Fibroblast of skin of right quadriceps (primary cell): ENCODE measurements around the gene FAM174C.
A peak's percentile ranks its signal among the peaks of the same experiment; 100 is the strongest.

ENCODE experiments used
- DNase-seq: peaks from one replicate; pipeline ENCODE4 v3.0.0-alpha.2; 2013

FAM174C gene

DNA sequence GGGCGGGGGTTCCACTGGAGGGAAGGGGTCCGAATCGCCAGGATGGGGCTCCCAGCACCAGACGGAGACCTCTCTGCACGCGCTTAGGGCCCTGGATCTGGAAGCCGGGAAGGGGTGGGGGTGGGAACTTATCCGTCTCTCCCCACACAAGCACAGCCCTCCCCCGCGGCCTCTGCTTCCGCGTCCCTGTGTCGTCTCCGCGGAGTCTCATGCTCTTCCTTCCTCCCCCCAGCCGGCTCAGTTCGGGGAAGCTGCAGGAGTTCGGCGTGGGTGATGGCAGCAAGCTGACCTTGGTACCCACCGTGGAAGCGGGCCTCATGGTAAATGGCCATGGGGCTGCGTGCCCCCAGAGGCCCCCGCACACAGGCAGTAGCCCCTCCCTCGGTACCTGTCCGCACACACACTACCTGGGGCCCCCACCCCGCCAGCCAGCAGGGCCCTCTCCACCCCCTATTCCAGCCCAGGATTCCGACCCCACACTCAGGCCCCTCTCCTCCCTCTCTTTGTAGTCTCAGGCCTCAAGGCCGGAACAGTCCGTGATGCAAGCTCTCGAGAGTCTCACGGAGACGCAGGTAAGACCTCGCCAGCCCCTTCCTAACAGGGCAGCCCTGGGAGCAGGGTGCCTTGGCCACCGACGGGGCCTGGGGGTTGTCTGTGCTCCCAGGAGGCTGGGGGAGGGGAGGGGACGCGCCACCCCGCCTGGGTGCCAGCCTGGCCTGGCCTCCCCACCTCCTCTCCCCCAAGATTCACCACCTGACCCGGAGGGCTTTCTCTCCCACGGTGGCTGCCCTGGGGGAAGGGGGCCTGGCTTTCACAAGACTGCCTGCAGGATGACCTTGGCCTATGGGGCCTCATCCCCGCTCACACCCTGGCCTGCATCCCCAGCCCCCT is 23.8 kb upstream of the FAM174C start:
- DNase-seq, result peak; percentile 79

DNA sequence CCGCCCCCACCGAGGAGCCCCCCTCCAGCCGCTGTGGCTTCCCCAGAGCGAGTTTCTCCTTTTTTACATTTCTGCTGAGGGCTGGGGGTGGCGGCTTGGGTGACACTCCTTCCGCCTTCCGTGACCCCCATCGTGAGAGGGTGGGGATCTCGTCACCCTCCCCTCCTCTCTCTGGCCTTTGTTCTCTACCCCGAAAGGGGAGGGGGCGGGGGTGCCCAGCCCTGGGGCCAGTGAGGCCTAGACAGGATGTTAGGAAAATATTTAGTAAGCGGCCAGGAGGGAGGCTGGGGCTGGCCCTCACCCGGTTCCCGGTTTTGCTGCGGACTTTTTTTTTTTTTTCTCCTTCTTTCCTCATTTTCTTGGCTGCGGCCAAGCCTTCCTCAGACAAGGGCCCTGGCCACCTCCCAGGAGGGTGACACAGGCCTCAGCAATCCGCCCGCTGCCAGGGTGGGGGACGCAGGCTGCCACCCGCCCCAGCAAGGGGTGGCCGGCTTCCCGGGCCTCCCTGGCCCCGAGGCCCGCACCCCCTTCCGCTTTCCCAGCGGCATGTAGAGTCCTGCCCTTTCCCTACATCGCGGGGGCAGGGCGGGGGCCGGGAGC is 23.0 kb upstream of the FAM174C start:
- peak; percentile 96 for DNase-seq

DNA sequence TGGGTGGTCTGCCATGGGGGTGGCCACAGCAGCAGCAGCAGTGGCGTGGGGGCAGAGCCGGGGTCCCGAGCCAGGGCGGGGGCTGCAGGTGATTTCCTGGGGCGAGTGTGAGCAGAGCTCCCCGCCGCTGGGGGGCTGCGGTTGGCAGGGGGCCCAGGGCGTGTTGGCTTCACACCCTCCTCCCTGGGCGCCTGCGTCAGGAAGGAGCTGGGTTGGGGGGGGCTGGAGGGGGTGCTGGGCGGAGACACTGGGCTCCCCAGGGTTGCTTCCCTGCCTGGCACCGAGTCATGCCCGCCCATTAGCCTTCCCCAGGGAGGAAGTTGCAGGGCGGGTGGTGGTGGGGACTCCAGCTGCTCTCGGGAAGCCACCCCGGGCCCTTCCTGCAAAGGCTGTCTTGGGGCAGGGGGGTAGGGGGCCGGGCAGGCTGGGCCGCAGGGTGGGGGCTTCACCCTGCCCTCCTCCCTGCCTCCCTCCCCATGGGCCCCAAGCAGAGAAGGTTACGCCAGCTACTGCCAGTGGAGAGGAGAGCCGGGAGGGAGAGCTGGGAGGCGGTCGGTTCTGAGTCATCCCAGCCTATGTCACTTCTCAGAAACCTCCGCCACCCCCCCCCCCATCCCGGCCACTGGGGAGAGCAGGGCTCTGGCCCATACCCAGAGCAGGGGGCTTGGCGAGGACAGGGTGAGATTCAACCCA is 22.4 kb upstream of the FAM174C start:
- DNase-seq, result peak; percentile 98

DNA sequence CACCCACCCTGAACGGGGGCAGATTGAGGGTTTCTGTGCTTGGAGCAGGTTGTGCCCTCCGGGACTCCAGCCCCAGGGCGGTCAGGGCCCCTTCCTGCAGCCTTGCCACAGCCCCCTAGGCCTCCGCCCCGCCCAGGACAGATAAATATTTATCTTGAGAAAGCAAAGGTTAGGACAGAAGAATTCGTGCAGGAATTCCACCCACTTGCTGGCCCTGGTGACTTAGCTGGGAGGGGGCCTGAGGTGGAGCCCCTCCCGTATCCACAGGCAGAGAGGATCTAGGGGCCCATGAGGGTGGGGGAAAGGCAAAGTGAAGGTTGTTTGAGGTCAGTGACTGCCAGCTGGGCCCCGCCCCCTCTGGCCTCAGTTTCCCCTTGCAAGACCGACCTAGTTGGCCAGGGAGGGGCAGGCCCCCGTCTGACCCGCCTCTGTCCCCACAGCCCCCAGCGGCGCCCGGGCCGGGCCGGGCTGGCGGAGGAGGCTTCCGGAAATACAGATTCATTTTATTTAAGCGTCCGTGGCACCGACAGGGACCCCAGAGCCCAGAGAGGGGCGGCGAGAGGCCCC is 21.7 kb upstream of the FAM174C start:
- DNase-seq, result no peak

DNA sequence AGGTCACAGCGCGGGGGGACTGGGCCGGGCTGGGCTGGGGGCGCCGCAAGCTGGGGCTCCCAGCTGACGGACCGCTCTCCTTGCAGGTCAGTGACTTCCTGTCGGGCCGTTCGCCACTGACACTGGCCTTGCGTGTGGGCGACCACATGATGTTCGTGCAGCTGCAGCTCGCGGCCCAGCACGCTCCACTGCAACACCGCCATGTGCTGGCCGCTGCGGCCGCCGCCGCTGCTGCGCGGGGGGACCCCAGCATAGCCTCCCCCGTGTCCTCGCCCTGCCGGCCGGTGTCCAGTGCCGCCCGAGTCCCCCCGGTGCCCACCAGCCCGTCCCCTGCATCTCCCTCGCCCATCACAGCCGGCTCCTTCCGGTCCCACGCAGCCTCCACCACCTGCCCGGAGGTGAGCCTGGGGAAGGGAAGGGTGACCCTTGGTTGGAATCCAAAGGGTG is 21.2 kb upstream of the FAM174C start:
- DNase-seq, result no peak

DNA sequence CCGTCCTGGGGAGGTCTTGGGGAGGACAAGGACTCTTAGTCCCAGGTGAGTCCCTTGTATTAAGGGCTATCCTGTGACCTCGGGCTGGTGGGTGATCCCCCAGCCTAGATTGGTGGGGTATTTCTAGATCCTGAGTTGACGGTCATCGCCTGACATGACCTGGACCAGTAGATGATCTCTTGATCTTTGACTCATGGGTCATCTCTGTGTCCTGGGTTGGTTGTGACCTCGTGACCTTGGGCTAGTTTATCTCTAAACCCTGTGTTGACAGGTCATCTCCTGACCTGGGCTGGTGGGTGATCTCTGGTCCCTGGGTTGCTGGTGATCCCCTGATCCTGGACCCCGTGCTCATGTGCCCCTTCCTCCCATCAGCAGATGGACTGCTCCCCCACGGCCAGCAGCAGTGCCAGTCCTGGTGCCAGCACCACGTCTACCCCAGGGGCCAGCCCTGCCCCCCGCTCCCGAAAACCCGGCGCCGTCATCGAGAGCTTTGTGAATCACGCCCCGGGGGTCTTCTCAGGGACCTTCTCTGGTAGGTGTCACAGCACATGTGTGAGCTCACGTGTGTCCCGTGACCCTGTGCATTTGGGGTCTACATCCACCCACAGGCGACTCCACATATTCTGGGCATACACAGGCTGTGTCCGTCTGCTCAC is 20.7 kb upstream of the FAM174C start:
- no peak for DNase-seq

DNA sequence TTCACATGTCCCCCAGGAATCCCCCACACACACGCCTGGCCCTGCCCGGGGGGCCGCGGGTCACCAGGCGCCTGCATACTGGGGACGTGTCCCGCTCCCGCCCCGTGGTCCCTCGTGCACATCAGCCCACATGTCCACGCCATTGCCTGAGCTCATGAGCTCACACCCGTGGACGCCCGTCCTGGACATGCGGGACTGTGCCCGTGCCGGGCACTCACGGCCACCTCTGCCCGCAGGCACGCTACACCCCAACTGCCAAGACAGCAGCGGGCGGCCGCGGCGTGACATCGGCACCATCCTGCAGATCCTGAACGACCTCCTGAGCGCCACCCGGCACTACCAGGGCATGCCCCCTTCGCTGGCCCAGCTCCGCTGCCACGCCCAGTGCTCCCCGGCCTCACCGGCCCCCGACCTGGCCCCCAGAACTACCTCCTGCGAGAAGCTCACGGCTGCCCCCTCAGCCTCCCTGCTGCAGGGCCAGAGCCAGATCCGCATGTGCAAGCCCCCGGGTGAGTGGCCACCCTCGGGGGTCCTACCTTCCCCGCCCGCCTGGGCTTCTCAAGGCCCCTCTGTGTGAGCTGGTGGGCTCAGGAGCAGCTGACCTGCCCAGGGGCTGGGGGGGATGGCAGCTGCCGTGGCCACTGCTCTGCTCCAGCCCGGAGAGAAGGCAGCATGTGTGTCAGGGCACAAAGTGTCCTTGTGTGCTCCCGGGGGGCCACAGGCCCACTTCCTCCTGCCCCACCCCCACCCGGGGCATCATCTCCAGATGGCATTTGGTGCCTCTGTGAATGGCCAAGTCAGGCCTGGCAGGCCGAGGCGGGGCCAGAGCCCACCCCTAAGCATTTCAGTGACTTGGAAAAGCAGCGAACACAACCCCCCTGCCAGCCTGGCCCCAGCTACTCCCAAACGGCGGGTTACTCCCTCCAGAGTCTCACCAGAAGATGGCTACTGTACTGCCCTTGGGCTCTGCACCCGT is 19.9 kb upstream of the FAM174C start:
- DNase-seq, result no peak

DNA sequence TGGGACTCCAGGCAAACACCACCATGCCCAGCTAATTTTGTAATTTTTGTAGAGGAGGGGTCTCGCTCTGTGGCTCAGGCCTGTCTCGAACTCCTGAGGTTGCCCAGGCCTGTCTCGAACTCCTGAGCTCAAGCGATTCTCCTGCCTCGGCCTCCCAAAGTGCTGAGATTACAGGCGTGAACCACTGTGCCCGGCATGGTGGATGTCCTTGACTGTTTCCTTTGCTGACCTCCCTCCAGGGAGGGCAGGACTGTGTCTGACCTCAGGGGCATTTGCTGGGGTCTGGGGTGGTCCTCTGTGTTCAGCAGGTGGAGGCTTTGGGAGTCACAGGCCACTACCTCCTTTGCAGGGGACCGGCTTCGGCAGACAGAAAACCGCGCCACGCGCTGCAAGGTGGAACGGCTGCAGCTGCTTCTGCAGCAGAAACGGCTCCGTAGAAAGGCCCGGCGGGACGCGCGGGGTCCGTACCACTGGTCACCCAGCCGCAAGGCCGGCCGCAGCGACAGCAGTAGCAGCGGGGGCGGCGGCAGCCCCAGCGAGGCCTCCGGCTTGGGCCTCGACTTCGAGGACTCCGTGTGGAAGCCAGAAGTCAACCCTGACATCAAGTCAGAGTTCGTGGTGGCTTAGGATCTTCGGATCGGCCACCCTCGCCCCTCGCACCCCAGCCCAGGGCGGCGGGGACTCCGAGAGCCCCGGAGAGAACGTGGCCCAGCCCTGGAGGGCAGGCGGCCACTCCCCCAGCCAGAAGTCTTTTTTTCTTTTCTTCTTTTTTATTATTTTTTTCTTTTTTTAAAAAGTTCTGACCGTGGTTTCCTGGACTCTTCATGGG is 18.5 kb upstream of the FAM174C start:
- DNase-seq, result no peak

DNA sequence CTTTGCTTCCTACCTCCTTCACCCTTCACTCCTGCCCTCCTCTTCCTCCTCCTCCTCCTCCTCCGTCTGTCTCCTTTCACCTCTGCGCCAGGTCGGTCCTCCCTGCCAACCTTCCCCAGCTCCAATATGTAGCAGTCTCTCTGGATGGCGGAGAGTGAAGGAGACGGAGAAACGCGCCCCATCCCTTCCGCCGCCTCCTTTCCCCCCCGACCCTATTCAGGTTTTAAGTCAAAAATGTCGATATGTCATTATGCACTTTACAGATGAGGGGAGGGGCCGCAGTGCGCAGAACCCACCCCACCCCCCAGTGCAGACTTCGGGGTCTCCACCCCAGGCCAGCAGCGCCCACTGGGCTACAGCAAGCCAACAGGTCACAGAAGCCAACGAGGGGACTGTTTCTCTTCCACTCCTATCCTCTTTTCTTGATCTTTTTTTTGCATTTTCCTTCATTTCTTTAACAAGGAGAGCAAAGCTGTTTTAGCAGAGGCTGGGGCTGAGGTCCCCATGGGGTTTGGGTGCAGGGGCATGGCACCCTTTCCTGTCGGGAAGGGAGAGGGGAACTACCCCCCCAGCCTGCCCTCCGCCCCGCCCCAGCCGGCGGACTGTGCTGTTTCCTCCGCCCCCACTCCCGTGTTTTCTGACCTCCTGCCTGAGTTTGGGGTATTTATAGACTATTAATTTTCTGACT is 17.7 kb upstream of the FAM174C start:
- no peak for DNase-seq

DNA sequence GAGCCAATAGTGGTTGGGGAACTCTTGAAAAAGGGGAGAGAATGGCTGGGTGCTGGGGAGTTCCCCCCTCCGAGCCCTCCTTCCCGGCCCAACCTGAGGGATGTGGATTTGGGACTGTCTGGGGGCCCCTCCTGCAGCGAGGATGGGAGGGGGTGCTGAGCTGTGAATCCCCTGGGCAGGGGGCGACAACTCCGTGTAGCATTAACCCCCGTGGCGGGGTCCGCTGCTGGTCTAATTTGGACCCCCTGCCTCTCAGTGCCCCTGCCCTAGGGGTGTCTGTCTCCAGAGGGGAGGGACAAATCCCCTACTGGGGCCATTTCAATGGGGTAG is 17.2 kb upstream of the FAM174C start:
- DNase-seq, result no peak

DNA sequence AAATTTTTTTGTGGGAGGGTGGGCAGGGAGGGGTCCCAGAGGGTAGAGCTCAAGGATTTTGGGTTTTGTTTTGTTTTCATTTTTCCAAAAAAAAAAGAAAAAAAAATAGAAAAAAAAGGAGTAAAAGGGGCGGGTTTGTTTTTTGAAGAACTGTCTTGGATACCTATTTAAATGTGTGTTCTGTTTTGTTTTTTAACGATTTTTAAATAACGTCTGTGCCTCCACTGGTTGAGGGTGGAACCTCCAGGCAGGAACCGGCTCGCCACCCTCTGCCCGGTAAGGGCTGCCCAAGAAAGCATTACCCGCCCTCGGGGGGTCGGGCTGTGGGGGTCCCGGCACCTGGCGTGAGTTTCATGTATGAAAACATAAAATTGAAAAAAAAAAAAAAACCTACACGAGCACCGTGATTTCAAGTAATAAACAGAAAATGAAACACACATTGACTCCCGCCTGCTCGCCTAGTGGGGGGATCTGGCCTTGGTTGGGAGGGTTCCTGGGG is 16.6 kb upstream of the FAM174C start:
- no peak for DNase-seq

DNA sequence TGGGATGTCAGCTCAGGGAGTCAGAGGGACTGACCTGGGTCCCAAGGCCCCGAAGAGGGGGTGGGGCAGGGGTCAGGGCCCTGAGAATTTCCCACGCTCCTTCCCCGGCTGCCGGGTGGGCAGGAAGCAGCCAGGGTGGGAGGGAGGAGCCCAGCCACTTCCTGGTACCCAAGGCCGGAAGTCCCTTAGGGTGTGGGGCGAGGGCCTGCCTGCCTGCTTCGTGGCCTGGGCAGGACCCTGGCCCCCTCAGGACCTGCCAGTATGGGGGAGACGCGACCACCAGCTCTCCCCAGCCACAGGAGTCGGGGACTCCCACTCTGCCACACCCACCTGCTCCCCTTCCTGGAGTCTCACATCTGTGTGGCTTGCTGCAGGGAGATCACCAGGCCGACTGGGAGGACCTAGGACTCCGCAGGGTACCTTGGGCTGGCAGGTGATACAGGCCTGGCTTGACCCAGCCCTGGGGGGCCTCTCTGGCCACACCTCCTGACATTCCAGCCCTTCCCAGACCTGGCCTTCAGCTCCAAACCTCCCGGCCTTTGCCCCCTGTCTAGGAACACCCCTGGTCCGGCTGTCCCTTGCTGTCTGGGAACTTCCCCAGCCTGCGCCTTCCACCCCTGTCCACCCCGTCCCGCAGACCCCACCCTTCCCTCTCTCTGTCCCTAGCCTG is 16.0 kb upstream of the FAM174C start:
- peak; percentile 61 for DNase-seq

DNA sequence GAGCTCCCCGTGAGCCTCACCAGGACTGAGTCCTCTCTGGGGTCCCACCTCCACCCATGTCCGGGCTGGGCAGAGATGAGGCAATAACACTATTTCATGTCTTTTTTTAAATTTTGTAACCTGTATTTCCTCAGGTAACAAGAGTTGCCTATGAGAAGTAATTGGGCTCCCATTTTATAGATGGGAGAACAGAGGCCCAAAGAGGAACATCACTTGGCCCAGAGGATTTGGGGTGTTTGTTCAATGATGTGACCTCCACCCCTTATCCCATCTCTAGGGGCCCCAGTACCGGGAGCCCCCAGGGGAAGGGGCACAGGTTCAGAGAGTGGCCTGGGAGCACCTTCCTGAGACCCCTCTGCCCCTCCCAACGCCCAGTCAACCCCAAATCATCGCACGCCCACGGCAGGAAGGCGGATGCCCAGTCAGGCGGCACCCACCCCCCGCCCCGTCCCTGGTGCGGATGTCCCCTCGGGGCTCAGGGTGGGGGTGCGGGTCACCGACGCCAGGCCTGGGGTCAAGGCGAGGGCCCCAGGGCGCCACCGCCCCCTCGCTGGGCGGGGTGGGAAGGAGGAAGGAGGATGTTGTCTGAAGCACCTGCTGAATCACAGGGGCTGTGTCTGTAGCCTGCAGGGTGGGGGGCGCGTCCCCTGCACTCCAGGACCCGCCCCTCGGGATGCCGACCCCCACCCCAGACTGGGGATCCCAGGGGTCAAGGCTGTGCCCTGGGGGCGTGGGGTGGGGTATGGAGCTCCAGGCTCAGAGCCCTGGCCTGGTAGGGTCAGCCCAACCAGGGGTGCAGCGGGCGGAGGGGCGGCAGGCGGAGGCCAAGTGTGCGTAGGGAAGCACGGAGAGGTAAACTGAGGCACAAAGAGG is 15.2 kb upstream of the FAM174C start:
- peak; percentile 25 for DNase-seq

DNA sequence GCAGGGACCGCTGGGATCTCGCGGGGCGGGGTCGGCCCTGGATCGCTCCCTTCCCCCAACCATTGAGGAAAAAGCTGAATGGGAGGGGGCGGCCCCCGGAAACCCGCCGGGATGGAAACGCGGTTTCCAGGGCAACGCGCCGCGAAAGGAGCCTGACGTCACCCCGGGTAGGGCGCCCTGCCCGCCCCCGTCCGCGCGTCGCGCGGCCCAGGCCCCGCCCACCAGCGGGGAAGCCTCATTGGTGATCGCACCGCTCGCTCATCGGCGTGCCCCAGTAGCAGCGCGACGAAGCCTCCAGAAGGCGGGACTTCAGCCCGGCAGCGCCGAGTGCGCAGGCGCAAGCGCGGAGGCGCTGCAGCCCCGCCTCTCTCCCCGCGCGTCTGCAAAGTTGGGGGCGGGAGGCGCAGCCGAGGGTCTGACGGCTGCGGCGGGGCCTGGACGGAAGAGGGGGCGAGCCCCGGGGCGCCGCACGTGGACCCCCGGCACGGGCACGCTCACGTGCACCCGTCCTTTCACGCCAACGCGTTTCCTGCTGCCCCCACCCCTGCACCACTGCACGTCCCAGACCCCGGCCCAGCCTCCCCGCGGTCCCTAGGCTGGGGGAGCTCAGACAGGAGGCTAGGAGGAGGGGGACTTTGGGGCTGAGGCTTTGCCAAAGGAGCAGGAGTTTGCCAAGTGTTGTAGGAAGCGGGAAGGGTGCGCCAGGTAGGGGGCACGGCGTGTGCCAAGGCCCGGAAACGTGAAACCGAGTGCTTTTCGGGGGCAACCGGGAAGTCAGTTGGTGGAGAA is 14.4 kb upstream of the FAM174C start:
- DNase-seq, result peak; percentile 96

DNA sequence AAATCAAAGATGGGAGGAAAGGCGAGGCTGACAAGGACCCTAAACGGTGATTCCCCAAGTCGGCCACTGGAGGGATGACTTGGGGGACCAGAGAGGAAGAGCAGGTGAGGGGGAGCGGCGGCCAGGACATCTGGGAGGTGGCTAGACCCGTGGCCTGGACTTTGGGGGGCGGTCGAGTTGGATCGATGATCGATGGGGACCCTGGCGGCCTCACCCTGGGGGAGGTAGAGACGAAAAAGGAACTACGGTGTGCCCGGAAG is 13.9 kb upstream of the FAM174C start:
- DNase-seq, result peak; percentile 37

DNA sequence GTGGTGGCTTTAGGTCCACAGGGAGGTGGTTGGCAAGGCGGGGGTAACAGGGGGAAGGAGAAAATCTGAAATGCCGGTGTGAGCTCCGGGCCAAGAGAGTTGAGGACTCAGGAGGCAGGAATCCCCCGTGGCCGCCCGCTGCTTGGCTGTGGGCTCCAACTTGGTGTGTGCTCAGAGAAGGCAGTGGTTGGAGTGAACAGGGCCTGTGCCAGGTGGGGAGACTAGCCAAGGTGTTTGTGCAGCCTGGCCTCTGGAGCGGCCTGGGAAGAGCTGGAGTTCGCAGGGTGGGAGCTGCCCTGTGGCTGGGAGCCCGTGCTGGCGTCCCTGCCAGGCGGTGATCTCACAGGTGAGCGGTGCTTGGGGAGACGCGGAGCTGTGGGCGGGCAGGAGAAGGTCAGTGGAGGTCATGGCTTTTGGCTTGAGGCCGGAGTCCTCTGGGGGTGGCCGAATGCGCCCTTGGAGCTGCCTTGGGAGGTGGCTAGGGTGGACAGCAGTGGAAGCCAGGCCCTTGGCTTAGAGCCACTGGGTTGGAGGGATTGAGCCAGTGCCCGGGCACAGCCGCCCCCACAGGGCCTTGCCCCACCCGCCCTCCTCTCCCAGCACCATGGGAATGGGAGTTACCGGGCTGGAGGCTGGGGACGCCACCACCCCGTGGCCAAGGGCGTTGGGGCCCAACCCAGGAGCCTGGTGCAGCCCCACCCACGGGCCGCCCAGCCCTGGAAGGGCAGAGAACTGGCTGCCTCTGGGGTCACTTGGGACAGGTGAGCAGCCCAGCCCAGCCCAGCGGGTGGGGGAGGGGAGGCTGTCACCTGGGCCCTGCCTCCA is 13.3 kb upstream of the FAM174C start:
- no peak for DNase-seq

DNA sequence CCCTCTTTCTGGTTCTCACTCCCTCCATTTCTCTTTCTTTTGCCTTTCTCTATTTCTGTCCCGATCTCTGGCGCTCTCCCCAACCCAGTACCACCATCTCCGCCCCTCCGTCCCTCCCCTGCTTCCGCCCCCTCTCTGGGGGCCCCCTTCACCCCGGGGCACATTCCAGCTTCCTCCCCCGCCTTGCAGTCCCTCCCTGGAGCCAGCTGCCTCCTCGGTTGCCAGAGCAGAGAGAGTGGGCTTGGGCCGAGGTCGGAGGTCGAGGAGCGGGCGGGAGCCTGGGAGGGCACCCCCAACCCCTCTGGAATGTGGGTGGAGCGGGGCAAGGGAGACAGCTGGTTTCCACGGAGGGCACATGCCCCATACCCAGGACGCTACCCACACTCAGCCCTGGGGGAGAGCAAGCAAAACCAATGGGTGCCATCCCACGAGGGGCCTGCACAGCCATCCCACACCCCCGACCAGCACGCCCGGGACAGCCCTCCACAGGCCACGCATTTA is 12.7 kb upstream of the FAM174C start:
- peak; percentile 42 for DNase-seq
